HG02870 (cell line): ENCODE measurements around the gene MPIG6B.
"Not testable (repeated sequence)": the region's sequence is repeated elsewhere in the genome, so short reads cannot be mapped to it uniquely, and the experiment has no call there.

Source experiments
- ATAC-seq: cut with Tn5 transposase; IDR thresholded peaks from one replicate; pipeline ENCODE4 v1.9.1; 2021; ENCODE audit warnings: mild to moderate bottlenecking, moderate library complexity; ENCODE audit not compliant: unreplicated experiment

Gene MPIG6B

GRCh38 chr6:31700740-31701401 is 22.3 kb upstream of the MPIG6B start:
- ATAC-seq, result no peak

- ATAC-seq, result no peak
Observed at GRCh38 chr6:31701666-31702404, 21.3 kb upstream of the MPIG6B start.

DNA sequence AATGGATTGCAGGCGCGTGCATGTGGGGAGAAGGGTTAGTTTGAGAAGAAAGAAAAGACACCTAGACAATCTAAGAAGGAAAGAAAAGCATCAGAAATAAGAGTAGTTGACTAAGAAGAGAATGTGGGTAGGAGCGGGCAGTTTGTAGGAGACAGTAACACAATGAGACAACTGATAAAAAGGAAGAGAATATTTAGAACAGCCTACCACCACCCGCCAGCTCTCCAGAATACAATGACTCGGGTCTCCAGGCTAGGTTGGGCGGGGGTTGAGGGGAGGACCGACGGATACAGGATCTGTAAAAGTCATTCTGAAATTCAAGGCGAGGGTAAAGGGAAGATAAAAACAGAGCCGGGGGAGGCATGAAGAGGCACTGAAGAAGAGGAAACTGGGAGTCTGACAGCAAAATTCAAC is 20.8 kb upstream of the MPIG6B start:
- ATAC-seq, result no peak

GRCh38 chr6:31702819-31703716 is 20.1 kb upstream of the MPIG6B start, which contains the start of gene ABHD16A:
Gene ABHD16A (minus strand): TSS chr6:31703324. CDS start chr6:31703281, 43 bp downstream.
- ATAC-seq, result peak; percentile 81

DNA sequence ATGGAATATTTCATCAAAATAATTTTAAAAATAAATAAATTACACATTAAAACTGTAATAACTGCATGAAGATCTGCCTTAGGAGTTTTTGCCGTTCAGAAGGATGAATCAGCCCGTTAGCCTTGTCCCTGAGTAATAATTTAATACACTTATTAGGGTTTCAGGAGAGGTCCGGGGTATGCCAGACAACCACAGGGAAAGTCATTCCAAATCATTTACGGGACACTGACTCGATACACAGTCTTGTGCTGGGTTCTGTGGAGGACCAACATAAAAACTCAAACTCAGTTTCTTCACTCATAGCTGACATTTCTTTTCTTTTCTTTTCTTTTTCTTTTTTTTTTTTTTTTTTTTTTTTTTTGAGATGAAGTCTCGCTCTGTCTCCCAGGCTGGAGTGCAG is 17.2 kb upstream of the MPIG6B start:
- ATAC-seq, result no peak

DNA sequence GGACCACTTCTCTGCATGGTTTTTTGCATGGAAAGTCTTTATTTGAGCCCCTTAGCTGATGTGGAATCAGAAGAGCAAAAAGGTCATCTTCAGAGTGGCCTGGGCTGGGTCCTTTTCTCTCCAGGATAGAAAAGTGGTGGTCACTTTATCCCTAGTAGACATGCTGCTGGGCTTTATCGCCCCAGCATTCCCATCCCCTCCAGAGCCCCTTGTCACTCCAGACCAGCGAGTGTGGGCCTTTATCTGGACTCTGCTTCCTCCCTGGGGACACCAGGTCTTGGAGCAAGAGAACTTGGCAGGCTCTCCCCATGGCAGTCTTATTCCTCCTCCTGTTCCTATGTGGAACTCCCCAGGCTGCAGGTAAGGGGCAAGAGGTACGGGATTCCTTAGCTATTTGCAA is 16.6 kb upstream of the MPIG6B start, which contains the start of gene LY6G6F:
LY6G6F (plus strand) TSS at position 268 of the 400 bp plus-strand sequence; CDS start at position 309, 41 bp downstream.
- no peak for ATAC-seq

DNA sequence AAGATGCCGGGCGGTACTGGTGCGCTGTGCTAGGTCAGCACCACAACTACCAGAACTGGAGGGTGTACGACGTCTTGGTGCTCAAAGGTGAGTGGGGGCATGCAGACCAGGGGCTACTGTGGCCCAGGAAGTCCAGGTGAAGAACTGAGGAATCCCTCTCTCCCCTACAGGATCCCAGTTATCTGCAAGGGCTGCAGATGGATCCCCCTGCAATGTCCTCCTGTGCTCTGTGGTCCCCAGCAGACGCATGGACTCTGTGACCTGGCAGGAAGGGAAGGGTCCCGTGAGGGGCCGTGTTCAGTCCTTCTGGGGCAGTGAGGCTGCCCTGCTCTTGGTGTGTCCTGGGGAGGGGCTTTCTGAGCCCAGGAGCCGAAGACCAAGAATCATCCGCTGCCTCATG is 15.5 kb upstream of the MPIG6B start:
- ATAC-seq, result no peak

GRCh38 chr6:31708224-31708623 is 14.9 kb upstream of the MPIG6B start:
- ATAC-seq, result no peak

DNA sequence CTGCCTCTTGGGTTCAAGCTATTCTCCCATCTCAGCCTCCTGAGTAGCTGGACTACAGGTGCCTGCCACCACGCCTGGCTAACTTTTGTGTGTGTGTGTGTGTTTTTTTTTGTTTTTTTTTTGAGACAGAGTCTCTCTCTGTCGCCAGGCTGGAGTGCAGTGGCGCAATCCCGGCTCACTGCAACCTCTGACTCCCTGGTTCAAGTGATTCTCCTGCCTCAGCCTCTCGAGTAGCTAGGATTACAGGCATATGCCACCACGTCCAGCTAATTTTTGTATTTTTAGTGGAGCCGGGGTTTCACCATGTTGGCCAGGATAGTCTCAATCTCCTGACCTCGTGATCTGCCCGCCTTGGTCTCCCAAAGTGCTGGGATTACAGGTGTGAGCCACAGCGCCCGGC is 14.0 kb upstream of the MPIG6B start:
- ATAC-seq, result not testable (repeated sequence)

GRCh38 chr6:31710523-31711219 is 12.5 kb upstream of the MPIG6B start:
- no peak for ATAC-seq

GRCh38 chr6:31711233-31711632 is 11.9 kb upstream of the MPIG6B start:
- no peak for ATAC-seq

DNA sequence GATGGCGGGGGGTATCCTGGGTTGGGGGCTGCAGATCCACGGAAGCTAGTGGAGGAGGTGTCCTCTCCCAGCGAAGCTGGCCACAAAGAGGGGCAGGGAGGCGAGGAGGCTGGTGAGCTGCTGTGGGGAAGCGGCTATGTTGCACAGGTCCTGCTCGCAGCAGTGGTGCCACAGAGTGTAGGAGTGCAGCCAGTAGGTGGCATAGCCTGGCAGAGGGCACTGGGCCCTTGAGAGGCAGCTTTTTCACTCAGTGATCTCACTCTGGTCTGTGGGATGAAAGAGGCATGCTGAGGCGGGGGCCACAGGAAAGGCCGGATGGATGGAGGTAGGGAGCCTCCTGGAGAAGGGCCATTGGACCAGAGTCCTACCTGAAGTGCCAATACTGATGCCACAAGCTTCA is 10.9 kb upstream of the MPIG6B start:
- ATAC-seq, result no peak

- ATAC-seq, result no peak
Observed at GRCh38 chr6:31713465-31713864, 9.7 kb upstream of the MPIG6B start.

GRCh38 chr6:31713991-31714684 is 9.0 kb upstream of the MPIG6B start:
- ATAC-seq, result no peak

GRCh38 chr6:31715022-31715958 is 7.9 kb upstream of the MPIG6B start, which contains the start of gene LY6G6D:
Gene LY6G6D (plus strand): TSS chr6:31715348. CDS start chr6:31715356, 8 bp downstream.
- ATAC-seq, result no peak

GRCh38 chr6:31717499-31718222 is 5.5 kb upstream of the MPIG6B start:
- no peak for ATAC-seq

GRCh38 chr6:31718265-31718664 is 4.9 kb upstream of the MPIG6B start:
- no peak for ATAC-seq

DNA sequence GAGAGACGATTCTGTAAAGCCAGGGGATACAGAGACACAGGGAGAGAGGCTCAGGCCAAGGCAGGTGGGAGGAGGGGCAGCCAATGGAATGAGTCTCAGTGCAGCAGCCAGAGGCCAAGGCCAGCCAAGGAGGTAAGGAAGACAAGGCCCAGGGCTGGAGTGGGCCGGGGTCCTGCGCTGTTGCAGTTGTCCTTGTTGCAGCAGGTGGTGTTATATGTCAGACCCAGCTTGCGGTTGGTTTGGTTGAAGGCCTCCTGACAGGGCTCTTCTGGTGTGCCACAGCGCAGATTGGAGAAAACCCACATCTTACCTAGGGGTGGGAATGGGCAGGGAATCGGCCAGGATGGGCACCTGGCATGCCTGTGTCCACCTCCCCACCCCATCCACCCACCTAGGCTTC is 4.2 kb upstream of the MPIG6B start:
- ATAC-seq, result no peak
